GM12801 (cell line): ENCODE data around the gene ZNF688.

Source experiments
- CTCF ChIP-seq: IDR thresholded peaks from one replicate; pipeline ENCODE4 v1.5.1; 2011; ENCODE audit warnings: control low read depth; ENCODE audit not compliant: insufficient read length; ENCODE audit errors: extremely low read depth

ZNF688 gene

GRCh38 chr16:30581457-30581856 is 9.9 kb upstream of the ZNF688 start:
- TF ChIP-seq CTCF: no peak

- TF ChIP-seq CTCF: no peak
Observed at GRCh38 chr16:30574678-30575077, 3.2 kb upstream of the ZNF688 start.

- no peak for TF ChIP-seq CTCF
Observed at GRCh38 chr16:30570636-30571444, 674 bp downstream of the ZNF688 start.

GRCh38 chr16:30569746-30570635 is 1.5 kb downstream of the ZNF688 start:
- TF ChIP-seq CTCF: no peak

GRCh38 chr16:30569281-30569680 is 2.2 kb downstream of the ZNF688 start:
- no peak for TF ChIP-seq CTCF

GRCh38 chr16:30567991-30568638 is 3.4 kb downstream of the ZNF688 start:
- no peak for TF ChIP-seq CTCF
